Mesodermal cell (in vitro differentiated cells): ENCODE measurements around the gene DNTT.
"Not testable (repeated sequence)": the region's sequence is repeated elsewhere in the genome, so short reads cannot be mapped to it uniquely, and the experiment has no call there.

Source experiments
- H3K27ac ChIP-seq: 2 replicates; pipeline ENCODE4 v1.7.0; 2013; ENCODE audit warnings: mild to moderate bottlenecking, low read depth, low read length, moderate library complexity; ENCODE audit not compliant: severe bottlenecking
- H3K36me3 ChIP-seq: 2 replicates; pipeline ENCODE4 v1.7.1; 2013; ENCODE audit warnings: mild to moderate bottlenecking, low read length, moderate library complexity; ENCODE audit not compliant: control insufficient read depth, insufficient read depth
- H3K4me1 ChIP-seq: one replicate; pipeline ENCODE4 v1.7.1; 2013; ENCODE audit warnings: mild to moderate bottlenecking, low read length; ENCODE audit not compliant: insufficient read depth, control insufficient read depth, poor library complexity, severe bottlenecking
- H3K4me3 ChIP-seq: 2 replicates; pipeline ENCODE4 v1.7.0; 2013; ENCODE audit warnings: low read length, control low read depth, mild to moderate bottlenecking; ENCODE audit not compliant: insufficient read depth, poor library complexity, severe bottlenecking; ENCODE audit errors: extremely low read depth
- H3K9me3 ChIP-seq: 2 replicates; pipeline ENCODE4 v1.7.1; 2013; ENCODE audit warnings: mild to moderate bottlenecking, low read length, moderate library complexity; ENCODE audit not compliant: control insufficient read depth
- WGBS, 2 experiments: methylation state at CpG; one replicate each; pipeline ENCODE4 v1.1.5; 2013; ENCODE audit warnings: missing lambda C conversion rate in 2 of 2; ENCODE audit not compliant: insufficient coverage in 2 of 2; 5-methylcytosine and 5-hydroxymethylcytosine counted together

DNTT gene

DNA sequence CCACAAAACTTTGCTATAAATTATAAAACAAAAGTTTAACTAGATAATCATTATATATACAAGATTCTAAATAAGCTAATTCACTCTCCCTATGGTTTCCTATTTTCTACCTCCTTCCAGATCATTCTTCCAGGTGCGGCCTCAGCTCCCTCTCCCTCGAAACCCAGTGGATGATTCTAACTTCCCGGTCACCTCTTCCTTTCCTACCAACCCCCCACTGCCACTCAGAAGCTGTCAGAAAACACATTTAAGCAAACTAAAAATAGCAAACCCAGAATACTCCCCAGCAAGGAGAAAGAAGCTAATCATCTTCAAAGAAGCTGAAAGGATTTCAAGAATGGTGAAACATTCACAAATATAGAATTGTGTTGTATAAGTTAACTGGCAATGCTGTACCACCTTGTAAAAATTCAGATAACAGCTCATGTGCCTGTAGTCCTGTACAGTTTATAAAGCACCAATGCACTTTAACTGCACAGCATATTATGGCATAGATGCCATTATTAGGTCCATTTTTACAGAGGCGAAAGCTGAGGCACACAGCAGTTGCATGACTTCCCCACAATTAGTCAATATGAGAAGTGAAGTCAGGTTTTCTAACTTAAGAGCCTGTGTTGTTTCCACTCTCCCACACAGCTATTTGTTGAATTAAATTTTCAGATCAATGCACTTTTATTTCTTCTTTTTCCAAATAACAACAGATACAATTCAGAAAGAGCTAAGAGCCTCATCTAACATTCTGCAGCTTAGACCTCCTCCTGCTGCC is 13.7 kb upstream of the DNTT start:
- Histone ChIP-seq H3K9me3 (no peaks in the 10 kb centered on the region), H3K4me1 (no peaks in the 10 kb centered on the region), H3K4me3 (no peak overlapping the region), H3K36me3 (no peaks in the 10 kb centered on the region), H3K27ac (no peak overlapping the region)
- WGBS, 2 experiments = 89 to 92% methylated on average over 2 to 4 of the region's 4 CpGs

DNA sequence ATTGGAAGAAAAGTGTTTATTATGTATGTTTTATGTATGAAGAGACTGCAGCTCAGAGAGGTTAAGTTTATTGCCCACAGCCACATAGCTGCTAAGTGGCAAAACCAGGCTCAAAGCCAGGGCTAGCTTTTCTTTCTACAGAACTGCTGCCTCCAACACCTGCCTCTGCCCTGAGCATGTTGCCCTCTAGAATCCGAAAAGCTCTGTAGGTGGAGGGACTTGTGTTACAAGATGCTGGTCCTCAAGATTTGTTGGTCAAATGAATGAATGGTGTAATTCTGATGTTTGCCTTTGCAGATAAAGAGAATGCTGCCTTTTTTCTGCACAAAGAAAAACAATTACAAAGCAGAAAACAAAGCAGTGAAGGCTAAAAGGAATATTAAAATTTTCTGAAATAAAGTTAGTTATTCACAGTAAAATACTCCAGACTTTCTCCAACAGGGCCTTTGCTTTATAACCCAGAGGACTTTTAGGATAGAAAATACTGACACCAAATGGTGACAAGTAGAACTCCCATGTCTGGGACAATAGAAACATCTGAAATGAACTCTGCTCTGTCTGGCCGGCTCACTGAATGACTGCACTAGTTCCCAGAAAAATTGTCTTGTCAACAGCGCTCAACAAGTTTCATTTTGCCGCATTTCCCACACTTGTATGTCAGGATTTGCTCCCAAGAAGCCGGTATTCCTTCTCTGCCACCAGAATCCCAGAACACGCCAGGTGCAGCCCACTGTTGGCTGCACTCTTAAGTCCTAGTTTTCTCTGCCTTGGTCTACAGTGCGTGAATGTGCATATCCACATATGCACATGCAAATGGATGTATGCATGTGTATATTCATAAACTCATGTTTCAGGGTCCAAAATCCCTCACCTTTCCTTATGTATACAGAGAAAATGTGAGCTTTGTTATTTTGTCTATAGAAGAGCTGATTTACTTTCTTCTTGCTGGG is 11.0 kb upstream of the DNTT start:
- no peaks in the 10 kb centered on the region for H3K9me3 ChIP-seq
- no peaks in the 10 kb centered on the region for H3K4me1 ChIP-seq
- H3K27ac ChIP-seq = no peak overlapping the region
- no peak overlapping the region for H3K4me3 ChIP-seq
- 58 to 61% methylated on average over 6 of the region's 7 CpGs for WGBS, 2 experiments
- H3K36me3 ChIP-seq = no peaks in the 10 kb centered on the region

DNA sequence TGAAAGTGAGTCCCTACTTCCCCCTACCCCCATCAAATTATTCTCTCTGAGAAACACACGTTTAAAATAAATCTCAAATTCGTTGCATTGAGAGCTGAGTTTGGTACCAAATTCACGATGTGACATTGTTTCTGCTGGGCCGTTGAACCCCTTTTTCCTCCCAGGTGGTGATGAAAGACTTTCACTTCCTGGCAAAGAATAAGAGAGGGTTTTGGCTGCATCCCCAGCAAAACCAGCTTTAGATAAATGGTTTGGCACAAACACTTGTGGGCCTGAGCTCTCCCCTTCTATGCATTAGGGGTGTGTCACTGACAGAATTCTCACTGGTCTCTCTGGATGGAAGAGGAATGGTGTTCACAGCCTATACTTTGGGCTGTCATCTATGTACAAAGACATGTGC is 8.8 kb upstream of the DNTT start:
- Histone ChIP-seq H3K36me3 (no peaks in the 10 kb centered on the region), H3K4me1 (no peaks in the 10 kb centered on the region), H3K9me3 (no peaks in the 10 kb centered on the region), H3K27ac (no peak overlapping the region), H3K4me3 (no peak overlapping the region)
- WGBS, 2 experiments = 89% methylated on average over 3 to 4 of the region's 4 CpGs

DNA sequence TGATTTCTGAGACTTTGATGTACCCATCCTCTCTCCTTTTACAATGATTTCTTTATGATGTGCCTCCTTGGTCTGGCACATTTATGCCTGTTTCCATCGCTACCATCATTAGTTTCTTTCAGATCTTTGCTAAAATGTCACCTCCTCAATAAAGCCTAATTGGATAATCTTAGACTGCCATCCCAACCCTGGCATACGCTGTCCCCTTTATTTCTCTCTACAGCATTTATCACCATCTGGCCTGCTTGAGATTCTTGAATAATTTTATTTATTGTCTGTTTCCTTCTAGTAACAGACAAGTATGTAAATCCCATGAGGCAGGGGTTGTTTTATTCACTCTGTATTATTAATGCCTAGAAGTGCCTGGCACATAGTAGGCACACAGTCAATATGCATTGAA is 6.7 kb upstream of the DNTT start:
- H3K4me1 ChIP-seq = no peaks in the 10 kb centered on the region
- no peaks in the 10 kb centered on the region for H3K36me3 ChIP-seq
- no peak overlapping the region for H3K4me3 ChIP-seq
- WGBS, 2 experiments = 92% methylated on average over 1 of the region's 2 CpGs
- H3K9me3 ChIP-seq = no peaks in the 10 kb centered on the region
- H3K27ac ChIP-seq = no peak overlapping the region

DNA sequence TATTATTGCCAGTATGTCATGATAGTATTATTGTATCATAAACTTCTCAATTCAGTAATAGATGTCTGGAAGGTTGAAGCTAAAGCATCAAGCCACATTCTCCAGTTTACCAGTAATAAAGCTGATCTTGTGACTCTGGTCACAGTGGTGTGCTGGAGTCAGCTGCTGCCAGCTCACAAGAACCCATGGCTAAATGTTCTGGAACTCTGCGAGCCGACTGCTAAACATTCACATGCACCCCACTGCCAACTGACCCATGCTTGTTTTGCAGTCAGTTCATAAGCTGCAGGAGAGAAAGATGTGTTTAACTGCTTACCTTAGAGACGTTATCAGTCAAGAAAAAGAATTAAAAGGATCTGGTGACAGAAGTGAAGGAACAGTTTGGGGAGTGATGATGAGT is 5.9 kb upstream of the DNTT start:
- no peaks in the 10 kb centered on the region for H3K4me1 ChIP-seq
- H3K27ac ChIP-seq = no peak overlapping the region
- H3K4me3 ChIP-seq = no peak overlapping the region
- no peaks in the 10 kb centered on the region for H3K9me3 ChIP-seq
- H3K36me3 ChIP-seq = no peaks in the 10 kb centered on the region
- 85 to 94% methylated on average over 3 of the region's 3 CpGs for WGBS, 2 experiments

DNA sequence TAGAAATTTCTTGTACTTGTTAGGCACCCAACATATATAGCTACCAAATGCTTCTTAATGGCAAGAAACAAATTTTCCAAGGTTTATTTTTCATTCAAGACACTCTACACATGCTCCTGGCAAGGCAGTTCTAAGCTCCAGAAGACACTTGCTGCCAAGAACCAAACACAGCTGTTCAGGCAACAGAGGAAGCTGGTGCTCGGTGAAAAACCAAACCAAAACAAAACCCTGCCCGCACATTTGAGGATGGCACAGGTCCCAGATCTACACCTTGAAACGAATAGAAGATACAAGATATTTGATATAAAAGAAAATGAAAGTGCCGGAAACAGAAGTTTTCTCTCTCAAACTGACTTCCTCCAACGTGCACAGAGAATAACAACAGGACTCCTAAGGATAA is 4.9 kb upstream of the DNTT start:
- no peaks in the 10 kb centered on the region for H3K36me3 ChIP-seq
- H3K4me1 ChIP-seq = no peaks in the 10 kb centered on the region
- H3K9me3 ChIP-seq = no peaks in the 10 kb centered on the region
- H3K4me3 ChIP-seq = no peak overlapping the region
- WGBS, 2 experiments = 100% methylated on average over 1 of the region's 5 CpGs; no CpG with 5 or more reads in 1 of the 2 experiments
- no peak overlapping the region for H3K27ac ChIP-seq

DNA sequence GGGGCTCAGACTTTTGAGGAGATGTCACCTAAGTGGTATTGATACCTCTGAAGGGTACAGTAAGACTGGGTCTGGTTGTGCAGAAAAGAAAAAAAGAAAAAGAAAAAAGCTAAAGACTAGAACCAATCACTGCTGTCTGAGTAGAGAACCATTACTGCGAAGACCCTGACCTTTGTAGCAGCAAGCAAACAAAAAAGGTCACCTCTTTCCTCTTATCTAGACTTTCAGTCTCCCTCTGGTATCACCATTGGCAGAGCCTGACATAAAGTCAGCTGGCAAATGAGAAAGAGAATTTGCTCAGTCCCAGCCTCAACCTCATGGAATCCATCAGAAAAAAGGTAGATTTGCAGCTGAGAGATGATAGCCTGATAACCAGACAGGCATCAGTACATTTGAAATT is 2.6 kb upstream of the DNTT start:
- Histone ChIP-seq H3K4me3 (no peak overlapping the region), H3K27ac (no peak overlapping the region), H3K9me3 (no peaks in the 10 kb centered on the region), H3K4me1 (no peaks in the 10 kb centered on the region), H3K36me3 (no peaks in the 10 kb centered on the region)
- WGBS, 2 experiments = 80% methylated on average over 1 of the region's 1 CpG; no CpG with 5 or more reads in 1 of the 2 experiments

DNA sequence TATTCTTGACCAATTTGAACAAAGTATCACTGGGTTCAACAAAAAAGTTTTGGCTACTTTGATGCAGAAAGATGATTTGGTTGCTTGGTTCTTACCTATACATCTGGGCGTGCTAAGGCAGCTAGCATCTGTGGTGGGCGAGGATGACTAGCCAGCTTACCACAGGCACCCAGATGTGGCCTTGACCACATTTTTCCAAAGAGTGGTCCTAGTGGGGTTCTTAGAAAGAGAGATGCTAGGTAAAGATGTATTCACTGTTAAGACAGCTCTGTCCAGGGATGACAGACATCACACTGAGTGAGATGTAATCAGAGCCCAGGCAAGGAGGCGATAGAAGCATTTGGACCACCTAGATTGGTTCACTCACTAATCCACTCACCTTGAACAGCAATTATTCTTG is 785 bp downstream of the DNTT start:
- Histone ChIP-seq H3K4me1 (no peaks in the 10 kb centered on the region), H3K9me3 (no peaks in the 10 kb centered on the region), H3K4me3 (no peak overlapping the region), H3K36me3 (no peaks in the 10 kb centered on the region), H3K27ac (no peak overlapping the region)
- WGBS, 2 experiments = 81 to 83% methylated on average over 1 to 2 of the region's 3 CpGs

DNA sequence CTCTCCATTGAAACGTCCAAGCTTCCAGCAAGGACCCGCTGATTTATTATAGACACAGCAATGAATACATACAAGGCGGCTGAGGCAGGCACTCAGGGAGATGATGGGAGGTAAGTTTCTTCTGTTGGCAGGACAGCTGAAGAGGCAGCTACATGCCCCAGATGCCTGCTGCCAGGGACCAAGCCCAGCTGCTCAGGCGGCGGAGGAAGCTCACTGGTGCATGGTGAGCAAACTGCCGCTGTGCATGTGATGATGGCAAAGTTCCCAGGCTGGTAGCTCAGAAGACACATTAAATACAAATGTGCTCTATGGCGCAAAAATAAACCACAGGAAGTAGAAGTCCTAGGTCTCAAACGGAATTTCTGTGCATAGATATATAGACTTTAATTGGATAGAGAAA is 2.3 kb downstream of the DNTT start:
- 91 to 100% methylated on average over 3 to 6 of the region's 8 CpGs for WGBS, 2 experiments

DNA sequence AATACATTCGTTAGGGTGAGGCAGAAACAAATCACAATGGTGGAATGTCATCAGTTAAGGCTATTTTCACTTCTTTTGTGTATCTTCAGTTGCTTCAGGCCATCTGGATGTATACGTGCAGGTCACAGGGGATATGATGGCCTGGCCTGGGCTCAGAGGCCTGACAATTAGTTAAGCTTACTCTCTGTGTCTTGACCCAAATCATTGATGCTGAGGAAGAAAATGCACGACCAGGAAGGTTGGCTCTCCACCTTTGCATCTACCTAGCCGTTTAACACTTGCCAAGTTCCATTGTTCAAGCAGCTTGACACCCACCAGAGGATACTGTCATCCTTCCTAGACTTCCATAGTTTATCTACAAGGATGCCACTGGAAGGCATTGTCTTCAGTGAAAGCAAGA is 4.6 kb downstream of the DNTT start:
- H3K36me3 ChIP-seq, H3K27ac ChIP-seq, H3K9me3 ChIP-seq, H3K4me3 ChIP-seq, H3K4me1 ChIP-seq: not testable (repeated sequence)
- WGBS, 2 experiments = 38 to 54% methylated on average over 4 of the region's 4 CpGs

More for the DNA sequence above, 2.3 kb downstream of the DNTT start:
- no peak overlapping the region for H3K27ac ChIP-seq
- no peaks in the 10 kb centered on the region for H3K9me3 ChIP-seq
- no peak overlapping the region for H3K4me3 ChIP-seq
- H3K36me3 ChIP-seq = no peaks in the 10 kb centered on the region
- H3K4me1 ChIP-seq = no peaks in the 10 kb centered on the region
